Activated naive CD4-positive, alpha-beta T cell treated with anti-CD3 and anti-CD28 coated beads, Interleukin-2, amount 50 U/mL, for 24 hours (primary cell): ENCODE data around the gene BPIFB3.
A peak's percentile ranks its signal among the peaks of the same experiment; 100 is the strongest.
"Not testable (repeated sequence)": the region's sequence is repeated elsewhere in the genome, so short reads cannot be mapped to it uniquely, and the experiment has no call there.

Experiments
- H3K27ac Mint-ChIP-seq: one replicate; pipeline ENCODE4 v1.8.0; 2021; ENCODE audit warnings: mild to moderate bottlenecking, mixed read lengths
- H3K27me3 Mint-ChIP-seq: one replicate; pipeline ENCODE4 v1.8.0; 2021; ENCODE audit warnings: mixed read lengths
- H3K36me3 Mint-ChIP-seq: one replicate; pipeline ENCODE4 v1.8.0; 2021; ENCODE audit warnings: mixed read lengths
- H3K4me1 Mint-ChIP-seq: one replicate; pipeline ENCODE4 v1.8.0; 2021; ENCODE audit warnings: mixed read lengths
- H3K4me3 Mint-ChIP-seq: one replicate; pipeline ENCODE4 v1.8.0; 2021; ENCODE audit warnings: mild to moderate bottlenecking, mixed read lengths
- H3K9me3 Mint-ChIP-seq: one replicate; pipeline ENCODE4 v1.8.0; 2021; ENCODE audit warnings: mixed read lengths

Gene BPIFB3

DNA sequence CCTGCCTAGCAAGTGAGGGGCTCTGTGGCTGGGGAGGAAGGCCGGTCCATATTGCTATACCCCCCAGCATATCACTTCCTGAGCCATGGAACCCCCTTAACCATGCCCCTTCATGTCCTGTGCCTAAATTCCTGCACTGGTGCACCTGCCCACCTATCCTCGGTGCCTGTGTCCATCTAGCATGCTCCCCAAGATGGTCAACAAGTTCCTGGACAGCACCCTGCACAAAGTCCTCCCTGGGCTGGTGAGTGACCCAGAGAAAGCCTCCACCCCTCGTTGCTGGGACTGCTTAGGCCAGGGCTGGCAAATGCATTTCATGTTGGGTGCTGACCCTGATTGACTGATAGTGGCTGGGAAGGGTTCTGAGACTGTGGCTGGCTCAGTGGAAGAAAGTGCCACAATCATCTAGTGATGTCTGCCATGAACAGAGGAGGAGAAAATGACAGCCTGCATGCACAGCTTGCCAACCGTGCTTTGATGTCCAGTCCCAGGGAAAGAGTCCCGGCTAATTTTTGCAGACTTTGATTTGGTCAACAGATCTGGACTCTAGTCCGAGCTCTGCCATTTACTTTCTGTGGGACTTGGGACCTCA lies 18.7 kb upstream of the BPIFB3 start:
- Mint-ChIP-seq H3K27ac (no peak overlapping the region), H3K27me3 (no peaks in the 10 kb centered on the region), H3K4me3 (no peak overlapping the region), H3K36me3 (no peaks in the 10 kb centered on the region), H3K9me3 (no peaks in the 10 kb centered on the region), H3K4me1 (no peaks in the 10 kb centered on the region)

DNA sequence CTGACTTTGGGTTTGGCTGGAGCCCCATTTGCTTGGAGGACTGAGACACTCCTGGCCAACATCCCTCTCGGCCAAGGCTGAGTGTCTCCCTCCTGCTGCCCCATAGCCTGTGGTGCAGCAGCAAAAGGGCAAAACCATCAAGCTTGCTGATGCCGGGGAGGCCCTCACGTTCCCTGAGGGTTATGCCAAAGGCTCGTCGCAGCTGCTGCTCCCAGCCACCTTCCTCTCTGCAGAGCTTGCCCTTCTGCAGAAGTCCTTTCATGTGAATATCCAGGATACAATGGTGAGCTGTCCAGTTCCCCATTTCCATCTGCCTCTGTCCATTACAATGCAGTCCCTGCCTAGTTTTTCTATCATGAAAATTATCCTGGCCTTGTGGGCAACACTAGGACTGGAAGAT lies 16.2 kb upstream of the BPIFB3 start:
- no peak overlapping the region for H3K4me3 Mint-ChIP-seq
- H3K36me3 Mint-ChIP-seq: no peaks in the 10 kb centered on the region
- no peaks in the 10 kb centered on the region for H3K4me1 Mint-ChIP-seq
- H3K27me3 Mint-ChIP-seq: no peaks in the 10 kb centered on the region
- H3K9me3 Mint-ChIP-seq: no peaks in the 10 kb centered on the region
- no peak overlapping the region for H3K27ac Mint-ChIP-seq

DNA sequence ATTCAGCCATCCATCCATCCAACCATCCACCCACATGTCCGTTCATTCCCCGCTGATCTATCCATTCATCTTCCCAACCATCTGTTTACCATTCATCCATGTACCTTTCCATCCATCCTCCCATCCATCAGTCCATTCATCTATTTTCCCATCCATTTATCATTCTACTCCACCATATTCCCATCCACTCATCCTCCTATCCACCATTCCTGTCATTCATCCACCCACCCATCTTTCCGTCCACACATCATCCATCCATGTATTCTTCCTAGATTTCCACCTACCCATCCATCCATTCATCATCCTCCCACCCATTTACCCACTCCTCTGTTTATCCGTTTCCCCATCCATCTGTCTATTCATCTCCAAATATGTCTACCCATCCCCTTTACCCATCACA lies 15.5 kb upstream of the BPIFB3 start:
- Mint-ChIP-seq H3K27me3 (no peaks in the 10 kb centered on the region), H3K4me3 (no peak overlapping the region), H3K36me3 (no peaks in the 10 kb centered on the region), H3K9me3 (no peaks in the 10 kb centered on the region), H3K27ac (no peak overlapping the region), H3K4me1 (no peaks in the 10 kb centered on the region)

DNA sequence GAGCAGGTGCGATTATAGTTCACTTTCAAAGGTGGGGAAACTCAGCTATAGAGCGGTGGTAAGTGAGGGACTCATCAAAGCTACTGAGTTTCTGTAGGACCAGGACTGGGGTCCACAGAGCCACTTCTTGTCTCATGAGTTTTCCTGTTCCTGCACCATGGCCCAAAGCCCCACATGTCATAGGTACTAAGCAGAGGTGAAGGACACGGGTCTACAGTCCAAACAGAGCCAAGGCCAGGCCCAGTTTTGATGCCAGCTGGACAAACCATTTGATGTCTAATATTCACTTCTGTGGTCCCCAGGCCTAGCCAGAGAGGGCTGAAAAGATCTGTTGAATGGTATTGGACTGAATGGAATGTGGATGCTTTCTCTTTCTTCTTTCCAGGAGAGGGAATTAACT lies 11.3 kb upstream of the BPIFB3 start:
- Mint-ChIP-seq H3K9me3 (no peaks in the 10 kb centered on the region), H3K27me3 (no peaks in the 10 kb centered on the region), H3K27ac (no peak overlapping the region), H3K36me3 (peaks cover 3% of the 10 kb centered on the region), H3K4me3 (no peak overlapping the region), H3K4me1 (no peaks in the 10 kb centered on the region)

DNA sequence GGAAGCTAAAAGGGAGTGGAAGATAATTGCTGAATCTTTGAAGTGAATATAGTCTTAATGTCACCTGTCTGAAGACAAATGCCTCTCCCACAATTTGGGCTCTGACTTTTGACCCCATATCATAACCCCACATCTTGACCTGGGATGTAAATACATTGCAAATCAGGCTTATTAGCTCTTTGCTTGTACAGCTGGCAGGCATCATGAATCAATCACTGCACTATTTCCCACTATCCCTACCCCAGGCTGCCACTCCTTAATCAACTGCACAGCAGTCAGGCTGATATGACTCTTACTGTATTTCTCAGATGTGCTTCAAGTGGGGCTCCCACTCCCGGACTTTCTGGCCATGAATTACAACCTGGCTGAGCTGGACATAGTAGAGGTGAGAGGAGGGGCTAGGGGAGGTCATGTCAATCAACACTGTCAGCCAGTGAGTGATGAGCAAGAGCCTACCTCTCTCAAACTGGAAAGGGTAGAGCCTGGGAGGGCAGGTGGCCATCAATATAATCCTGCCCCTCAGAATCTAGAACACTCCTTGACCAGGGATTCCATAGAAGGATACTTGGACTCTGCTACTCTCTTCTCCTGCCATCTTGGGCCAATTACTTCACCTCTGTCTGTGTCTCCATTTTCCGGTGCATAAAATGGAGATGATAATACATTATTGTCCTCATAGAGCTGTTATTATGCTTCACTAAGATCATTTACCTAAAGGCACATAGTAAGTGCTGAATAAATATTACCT lies 10.5 kb upstream of the BPIFB3 start:
- no peaks in the 10 kb centered on the region for H3K4me1 Mint-ChIP-seq
- H3K27ac Mint-ChIP-seq: no peak overlapping the region
- H3K27me3 Mint-ChIP-seq: no peaks in the 10 kb centered on the region
- peaks cover 3% of the 10 kb centered on the region for H3K36me3 Mint-ChIP-seq
- no peaks in the 10 kb centered on the region for H3K9me3 Mint-ChIP-seq
- no peak overlapping the region for H3K4me3 Mint-ChIP-seq

DNA sequence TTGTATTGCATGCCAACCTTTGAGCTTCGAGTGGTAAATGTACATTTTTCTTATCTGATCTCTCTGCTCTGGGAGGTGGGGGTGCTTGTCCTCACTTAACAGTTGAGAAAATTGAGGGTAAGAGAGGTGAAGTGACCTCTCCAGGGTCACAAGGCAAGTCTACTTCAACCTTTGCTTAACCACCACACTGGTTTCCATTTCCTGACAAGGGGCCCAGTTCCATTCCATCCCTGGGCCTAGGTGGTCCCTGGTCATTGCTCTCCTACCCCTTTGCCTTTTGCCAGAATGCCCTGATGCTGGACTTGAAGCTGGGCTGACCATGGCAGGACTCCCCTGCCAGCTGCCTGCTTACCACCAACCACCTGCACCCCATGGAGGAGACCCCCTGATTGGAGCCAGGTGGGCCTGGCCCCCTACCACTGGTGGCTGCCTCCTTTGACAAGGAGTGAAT lies 9.9 kb upstream of the BPIFB3 start:
- no peaks in the 10 kb centered on the region for H3K9me3 Mint-ChIP-seq
- H3K4me3 Mint-ChIP-seq: no peak overlapping the region
- no peaks in the 10 kb centered on the region for H3K4me1 Mint-ChIP-seq
- no peak overlapping the region for H3K27ac Mint-ChIP-seq
- no peaks in the 10 kb centered on the region for H3K27me3 Mint-ChIP-seq
- peaks cover 3% of the 10 kb centered on the region for H3K36me3 Mint-ChIP-seq

DNA sequence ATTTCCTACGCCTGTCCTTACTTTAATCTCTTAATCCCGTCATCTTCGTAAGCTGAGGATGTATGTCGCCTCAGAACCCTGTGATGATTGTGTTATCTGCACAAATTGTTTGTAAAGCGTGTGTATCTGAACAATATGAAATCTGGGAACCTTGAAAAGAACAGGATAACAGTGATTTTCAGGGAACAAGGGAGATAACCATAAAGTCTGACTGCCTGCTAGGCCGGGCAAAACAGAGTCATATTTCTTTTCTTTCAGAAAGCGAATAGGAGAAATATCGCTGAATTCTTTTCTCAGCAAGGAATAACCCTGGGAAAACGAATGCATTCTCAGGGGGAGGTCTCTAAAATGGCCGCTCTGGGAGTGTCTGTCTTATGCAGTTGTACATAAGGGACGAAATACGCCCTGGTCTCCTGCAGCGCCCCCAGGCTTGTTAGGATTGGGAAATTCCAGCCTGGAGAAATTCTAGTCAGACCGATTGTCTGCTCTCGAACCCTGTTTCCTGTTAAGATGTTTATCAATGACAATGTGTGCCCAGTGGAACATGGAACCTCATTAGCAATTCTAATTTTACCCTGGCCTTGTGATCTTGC lies 8.5 kb upstream of the BPIFB3 start:
- H3K9me3 Mint-ChIP-seq, H3K4me3 Mint-ChIP-seq, H3K4me1 Mint-ChIP-seq, H3K36me3 Mint-ChIP-seq, H3K27ac Mint-ChIP-seq, H3K27me3 Mint-ChIP-seq: not testable (repeated sequence)

DNA sequence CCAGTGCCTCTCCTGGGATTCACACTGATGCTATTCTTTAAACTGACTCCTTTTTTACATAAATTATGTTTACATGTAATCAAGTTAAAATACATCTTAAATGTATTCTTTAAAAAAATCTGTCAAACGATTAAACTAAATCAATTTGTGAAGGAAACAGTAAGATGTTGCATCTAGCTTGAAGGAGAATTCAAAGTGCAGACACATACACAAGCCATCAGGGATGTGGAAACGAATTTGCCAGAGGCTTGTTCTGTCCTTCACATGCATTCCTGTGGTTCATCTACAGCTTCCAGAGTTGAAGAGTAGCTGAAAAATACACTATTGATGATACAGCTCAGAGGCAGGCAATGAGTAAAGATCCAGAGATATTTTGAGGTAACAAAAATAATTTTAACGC lies 7.3 kb upstream of the BPIFB3 start:
- H3K36me3 Mint-ChIP-seq: peaks cover 3% of the 10 kb centered on the region
- H3K27me3 Mint-ChIP-seq: no peaks in the 10 kb centered on the region
- H3K4me1 Mint-ChIP-seq: no peaks in the 10 kb centered on the region
- H3K27ac Mint-ChIP-seq: no peak overlapping the region
- H3K9me3 Mint-ChIP-seq: no peaks in the 10 kb centered on the region
- H3K4me3 Mint-ChIP-seq: no peak overlapping the region

DNA sequence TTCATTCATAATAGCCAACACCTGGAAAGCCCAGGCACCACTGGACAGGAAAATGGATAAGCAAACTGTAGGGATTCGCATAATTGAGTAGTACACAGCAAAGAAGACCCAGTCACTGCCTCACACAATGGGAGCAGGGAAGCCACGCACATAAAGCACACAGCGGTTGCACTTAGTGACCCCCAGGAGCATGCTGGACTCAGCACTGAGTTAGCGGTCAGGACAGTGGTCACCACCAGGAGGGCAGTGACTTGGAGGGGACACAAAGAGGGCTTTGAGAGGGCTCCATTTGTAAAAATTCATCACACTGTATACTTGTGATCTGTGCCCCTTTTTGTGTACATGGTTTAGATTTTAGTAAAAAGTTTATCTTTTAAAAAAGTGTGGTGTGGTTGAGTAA lies 2.4 kb upstream of the BPIFB3 start:
- Mint-ChIP-seq H3K4me3 (no peak overlapping the region), H3K9me3 (no peaks in the 10 kb centered on the region), H3K27ac (no peak overlapping the region), H3K27me3 (no peaks in the 10 kb centered on the region), H3K36me3 (no peaks in the 10 kb centered on the region), H3K4me1 (no peaks in the 10 kb centered on the region)

DNA sequence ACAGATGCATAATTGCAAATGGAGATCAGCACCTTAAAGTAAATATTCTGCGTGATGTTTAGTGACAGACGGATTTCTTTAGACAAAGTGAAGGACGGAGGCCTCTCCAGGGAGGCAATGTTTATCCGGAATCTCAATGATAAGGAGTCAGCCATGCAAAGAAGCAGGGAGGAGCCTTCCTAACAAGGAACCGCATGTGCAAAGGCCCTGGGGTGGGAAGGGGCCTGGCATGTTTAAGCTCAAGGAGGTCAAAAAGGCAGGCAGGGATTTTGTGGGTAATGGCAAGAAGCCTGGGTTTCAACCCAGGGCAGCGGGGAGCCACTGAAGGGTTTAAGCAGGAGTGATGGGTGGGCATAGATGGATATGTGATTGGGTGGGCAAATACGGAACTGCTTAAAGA lies 678 bp downstream of the BPIFB3 start:
- no peaks in the 10 kb centered on the region for H3K9me3 Mint-ChIP-seq
- no peak overlapping the region for H3K4me3 Mint-ChIP-seq
- H3K4me1 Mint-ChIP-seq: no peaks in the 10 kb centered on the region
- H3K27ac Mint-ChIP-seq: no peak overlapping the region
- H3K27me3 Mint-ChIP-seq: no peaks in the 10 kb centered on the region
- no peaks in the 10 kb centered on the region for H3K36me3 Mint-ChIP-seq

DNA sequence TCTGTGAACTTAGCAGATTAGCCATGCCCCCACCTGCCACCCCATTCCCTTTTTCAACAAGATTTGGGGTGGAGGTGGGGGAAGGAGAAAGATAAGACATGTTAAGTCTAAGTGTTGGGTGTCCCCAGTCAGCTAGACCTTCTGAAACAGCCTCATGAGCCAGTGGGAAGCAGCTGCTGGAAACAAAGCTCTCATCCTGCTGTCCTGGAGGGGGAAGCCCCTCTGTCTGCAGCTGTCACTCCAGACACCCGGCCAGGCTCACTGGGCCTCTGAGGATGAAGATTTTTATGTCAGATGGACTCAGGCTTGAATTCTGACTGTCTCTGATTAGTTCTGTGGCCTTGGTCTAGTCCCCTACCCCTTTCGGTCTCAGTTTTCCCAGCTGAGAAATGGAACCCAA lies 1.1 kb downstream of the BPIFB3 start:
- Mint-ChIP-seq H3K4me3 (no peak overlapping the region), H3K27me3 (no peaks in the 10 kb centered on the region), H3K36me3 (no peaks in the 10 kb centered on the region), H3K27ac (no peak overlapping the region), H3K4me1 (no peaks in the 10 kb centered on the region), H3K9me3 (no peaks in the 10 kb centered on the region)

DNA sequence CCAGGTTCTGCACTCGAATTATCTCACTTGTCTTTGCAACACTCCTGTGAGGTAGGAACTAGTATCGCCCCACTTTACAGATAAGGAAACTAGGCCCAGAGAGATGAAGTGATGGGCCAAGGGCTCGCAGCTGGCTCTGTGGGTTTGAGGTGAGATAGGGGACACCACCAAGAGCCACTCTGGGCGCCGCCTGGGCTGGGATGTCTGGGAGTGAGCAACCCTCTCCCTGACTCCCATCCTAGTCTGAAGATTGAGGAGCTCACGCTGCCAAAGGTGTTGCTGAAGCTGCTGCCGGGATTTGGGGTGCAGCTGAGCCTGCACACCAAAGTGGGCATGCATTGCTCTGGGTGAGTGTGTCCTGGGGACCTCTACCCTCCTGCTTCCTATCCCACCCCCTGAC lies 5.4 kb downstream of the BPIFB3 start:
- no peak overlapping the region for H3K27ac Mint-ChIP-seq
- no peaks in the 10 kb centered on the region for H3K27me3 Mint-ChIP-seq
- no peaks in the 10 kb centered on the region for H3K36me3 Mint-ChIP-seq
- no peaks in the 10 kb centered on the region for H3K9me3 Mint-ChIP-seq
- no peak overlapping the region for H3K4me3 Mint-ChIP-seq
- no peaks in the 10 kb centered on the region for H3K4me1 Mint-ChIP-seq

DNA sequence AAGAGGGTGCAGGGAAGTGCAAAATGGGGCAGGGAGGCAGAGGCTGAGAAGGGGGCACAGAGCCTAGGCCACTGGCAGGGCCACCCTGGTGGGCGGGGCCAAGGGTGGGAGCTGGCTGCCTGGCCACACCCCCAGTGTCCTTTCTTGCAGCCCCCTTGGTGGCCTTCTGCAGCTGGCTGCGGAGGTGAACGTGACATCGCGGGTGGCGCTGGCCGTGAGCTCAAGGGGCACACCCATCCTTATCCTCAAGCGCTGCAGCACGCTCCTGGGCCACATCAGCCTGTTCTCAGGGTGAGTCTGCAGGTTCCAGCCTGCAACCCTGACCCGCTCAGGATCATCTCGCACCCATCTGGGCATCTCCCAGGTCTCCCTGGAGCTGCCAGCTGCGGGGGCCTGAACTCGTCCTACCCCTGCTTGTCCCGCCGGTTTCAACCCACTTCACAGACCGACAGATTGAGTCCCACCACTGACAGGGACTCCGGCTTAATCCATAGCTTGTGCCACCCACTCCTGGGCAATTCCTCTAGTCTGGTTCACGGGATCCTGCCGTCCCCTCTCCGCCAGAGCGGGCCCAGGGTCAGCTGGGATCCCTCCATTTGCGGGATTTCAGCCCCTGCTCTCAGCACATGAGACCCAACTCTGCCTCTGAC lies 6.2 kb downstream of the BPIFB3 start:
- H3K27ac Mint-ChIP-seq: no peak overlapping the region
- H3K4me3 Mint-ChIP-seq: no peak overlapping the region
- H3K9me3 Mint-ChIP-seq: no peaks in the 10 kb centered on the region
- H3K27me3 Mint-ChIP-seq: no peaks in the 10 kb centered on the region
- H3K4me1 Mint-ChIP-seq: no peaks in the 10 kb centered on the region
- H3K36me3 Mint-ChIP-seq: no peaks in the 10 kb centered on the region

DNA sequence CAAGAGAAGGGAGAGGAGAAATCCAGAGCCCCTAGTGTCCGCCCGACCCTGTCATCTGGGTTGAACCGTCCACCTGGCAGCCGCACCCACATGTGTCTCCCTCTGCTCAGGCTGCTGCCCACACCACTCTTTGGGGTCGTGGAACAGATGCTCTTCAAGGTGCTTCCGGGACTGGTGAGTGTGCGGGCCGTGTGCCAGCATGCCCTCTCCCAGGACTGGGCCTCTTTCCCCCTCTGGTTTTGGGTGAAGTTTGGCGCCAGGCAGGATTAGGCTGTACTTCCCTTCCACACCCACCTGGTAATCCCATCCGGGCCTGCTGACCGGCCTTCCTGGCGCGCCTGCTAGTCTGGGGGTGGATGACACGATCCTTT lies 7.9 kb downstream of the BPIFB3 start:
- Mint-ChIP-seq H3K9me3 (no peaks in the 10 kb centered on the region), H3K4me1 (peaks cover 3% of the 10 kb centered on the region), H3K27ac (no peak overlapping the region), H3K27me3 (no peaks in the 10 kb centered on the region), H3K36me3 (no peaks in the 10 kb centered on the region), H3K4me3 (no peak overlapping the region)

DNA sequence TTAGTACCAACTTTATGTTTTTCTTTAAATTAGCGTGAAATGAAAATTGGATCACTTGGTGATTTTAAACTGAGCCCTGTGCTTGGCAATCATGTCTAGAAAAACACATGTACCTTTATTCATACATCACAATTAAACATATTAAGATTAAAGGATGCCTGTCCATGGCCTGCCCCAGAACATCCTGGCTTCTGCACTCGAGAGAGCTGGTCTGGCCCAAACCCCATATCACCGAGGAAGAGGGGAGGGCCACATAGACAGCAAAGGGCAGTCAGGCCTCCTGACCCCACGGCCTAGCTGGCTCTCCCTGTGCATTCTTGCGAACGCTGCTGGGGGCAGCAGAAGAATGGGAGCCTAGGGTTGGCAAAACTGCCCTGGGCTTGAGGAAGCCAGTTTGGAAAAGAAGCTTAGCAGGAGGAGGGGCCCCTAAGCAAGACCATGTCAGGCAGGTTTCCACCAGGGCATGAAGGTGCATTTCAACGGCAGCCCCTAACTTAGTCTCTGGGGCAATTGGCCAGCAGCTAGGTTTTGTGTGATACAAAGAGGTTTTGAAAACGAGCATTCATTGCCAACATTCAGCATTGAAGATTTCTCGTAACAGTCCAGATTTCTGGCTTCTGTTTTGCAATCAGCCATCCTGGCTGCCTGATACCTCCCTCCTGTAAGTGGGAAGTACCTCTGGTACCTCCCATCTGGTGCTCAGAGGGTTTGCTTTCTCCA lies 8.6 kb downstream of the BPIFB3 start:
- H3K9me3 Mint-ChIP-seq: no peaks in the 10 kb centered on the region
- no peak overlapping the region for H3K27ac Mint-ChIP-seq
- H3K4me3 Mint-ChIP-seq: no peak overlapping the region
- H3K4me1 Mint-ChIP-seq: peaks cover 8% of the 10 kb centered on the region
- H3K36me3 Mint-ChIP-seq: no peaks in the 10 kb centered on the region
- H3K27me3 Mint-ChIP-seq: no peaks in the 10 kb centered on the region

DNA sequence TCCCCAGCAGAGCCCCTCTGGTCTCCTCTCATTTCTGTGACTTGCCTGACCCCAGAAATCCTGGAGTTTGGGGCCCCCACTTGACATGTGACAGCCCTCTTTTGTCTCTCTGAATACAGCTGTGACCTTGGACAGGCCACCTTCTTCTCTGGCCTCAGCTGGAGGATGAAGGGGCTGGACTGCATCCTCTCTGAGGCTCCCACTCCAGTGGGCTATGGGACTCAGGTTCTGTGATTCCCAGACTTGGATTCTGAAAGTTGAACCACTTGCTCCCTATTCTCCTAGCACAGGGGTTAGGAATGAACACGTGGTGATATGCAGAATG lies 9.1 kb downstream of the BPIFB3 start:
- H3K4me3 Mint-ChIP-seq: no peak overlapping the region
- H3K9me3 Mint-ChIP-seq: no peaks in the 10 kb centered on the region
- H3K4me1 Mint-ChIP-seq: peaks cover 10% of the 10 kb centered on the region
- H3K27me3 Mint-ChIP-seq: no peaks in the 10 kb centered on the region
- H3K36me3 Mint-ChIP-seq: no peaks in the 10 kb centered on the region
- H3K27ac Mint-ChIP-seq: peak overlapping the region; percentile 41
